ENCODE measurements around the gene MYLIP. TPM values are rescaled to one million over a fixed set of nuclear protein-coding genes. Genes with fewer than 3 reads are reported as not detected.

The MYLIP gene
- total RNA-seq, 4 donors from 2014 or later = 32.0 to 54.6 (median 41.9) TPM

DNA sequence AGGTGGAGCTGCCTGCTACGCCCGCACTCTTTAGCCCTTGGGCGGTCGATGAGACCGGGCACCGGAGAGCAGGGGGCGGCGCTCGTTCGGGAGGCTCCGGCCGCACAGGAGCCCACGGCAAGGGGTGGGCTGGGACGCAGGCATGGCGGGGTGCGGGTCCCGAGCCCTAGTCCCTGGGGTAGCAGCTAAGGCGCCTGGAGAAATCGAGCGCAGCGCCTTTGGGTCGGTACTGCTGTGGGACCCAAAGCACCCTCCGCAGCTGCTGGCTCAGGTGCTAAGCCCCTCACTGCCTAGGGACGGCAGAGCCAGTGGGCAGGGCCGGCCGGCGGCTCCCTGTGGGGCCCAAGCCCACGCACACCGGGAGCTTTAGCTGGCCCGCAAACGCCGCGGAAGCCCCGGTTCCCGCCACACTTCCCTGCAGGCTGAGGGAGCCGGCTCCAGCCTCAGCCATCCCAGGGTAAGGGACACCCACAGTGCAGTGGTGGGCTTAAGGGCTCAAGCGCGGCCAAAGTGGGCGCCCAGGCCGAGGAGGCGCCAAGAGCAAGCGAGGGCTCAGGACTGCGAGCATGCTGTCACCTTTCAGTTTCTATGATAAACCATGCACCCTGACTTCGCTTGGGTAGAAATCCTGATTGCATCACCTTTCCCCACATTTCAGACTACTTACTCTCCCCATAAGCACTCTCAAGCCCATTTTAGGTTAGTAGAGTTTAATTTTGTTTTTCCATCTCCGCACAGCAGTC is 52.0 kb downstream of the MYLIP start:
- TF ChIP-seq, protein P1, sequence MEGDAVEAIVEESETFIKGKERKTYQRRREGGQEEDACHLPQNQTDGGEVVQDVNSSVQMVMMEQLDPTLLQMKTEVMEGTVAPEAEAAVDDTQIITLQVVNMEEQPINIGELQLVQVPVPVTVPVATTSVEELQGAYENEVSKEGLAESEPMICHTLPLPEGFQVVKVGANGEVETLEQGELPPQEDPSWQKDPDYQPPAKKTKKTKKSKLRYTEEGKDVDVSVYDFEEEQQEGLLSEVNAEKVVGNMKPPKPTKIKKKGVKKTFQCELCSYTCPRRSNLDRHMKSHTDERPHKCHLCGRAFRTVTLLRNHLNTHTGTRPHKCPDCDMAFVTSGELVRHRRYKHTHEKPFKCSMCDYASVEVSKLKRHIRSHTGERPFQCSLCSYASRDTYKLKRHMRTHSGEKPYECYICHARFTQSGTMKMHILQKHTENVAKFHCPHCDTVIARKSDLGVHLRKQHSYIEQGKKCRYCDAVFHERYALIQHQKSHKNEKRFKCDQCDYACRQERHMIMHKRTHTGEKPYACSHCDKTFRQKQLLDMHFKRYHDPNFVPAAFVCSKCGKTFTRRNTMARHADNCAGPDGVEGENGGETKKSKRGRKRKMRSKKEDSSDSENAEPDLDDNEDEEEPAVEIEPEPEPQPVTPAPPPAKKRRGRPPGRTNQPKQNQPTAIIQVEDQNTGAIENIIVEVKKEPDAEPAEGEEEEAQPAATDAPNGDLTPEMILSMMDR (IDR thresholded peaks at IDR 0.05; ENCODE audit: low read depth) = no peak

DNA sequence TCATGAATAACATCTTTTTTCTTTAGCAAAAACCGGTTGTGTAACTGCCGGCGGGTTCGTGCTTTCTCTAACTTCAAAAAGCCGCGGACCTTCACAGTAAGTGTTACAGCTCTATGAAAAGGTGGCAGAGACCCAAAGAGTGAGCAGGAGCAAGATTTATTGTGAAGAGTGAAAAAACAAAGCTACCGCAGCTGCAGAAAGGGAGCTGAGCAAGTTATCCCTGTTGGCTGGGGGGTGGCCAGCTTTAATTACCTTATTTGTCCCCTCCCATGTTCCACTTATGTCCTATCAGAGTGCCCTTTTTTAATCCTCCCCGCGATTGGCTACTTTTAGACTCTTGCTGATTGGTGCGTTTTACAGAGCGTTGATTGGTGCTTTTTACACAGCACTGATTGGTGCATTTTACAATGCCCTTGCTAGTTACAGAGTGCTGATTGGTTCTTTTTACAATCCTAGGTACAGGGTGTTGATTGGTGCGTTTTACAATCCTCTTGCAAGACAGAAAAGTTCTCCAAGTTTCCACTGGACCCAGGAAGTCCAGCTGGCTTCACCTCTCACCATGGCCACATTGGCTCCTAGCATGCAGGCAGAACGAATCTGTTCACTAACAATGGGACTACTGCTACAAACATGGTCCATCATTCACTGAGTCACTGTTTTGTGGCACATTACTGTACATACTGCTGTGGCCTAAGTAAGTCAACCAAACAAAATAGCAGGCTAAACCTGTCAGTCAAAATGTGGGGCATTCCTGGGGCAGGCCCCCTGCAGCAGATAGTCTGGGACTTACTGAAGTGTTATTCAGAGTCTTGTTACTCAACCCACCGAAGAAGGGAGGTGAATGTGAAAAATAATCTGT is 52.8 kb downstream of the MYLIP start:
- TF ChIP-seq, protein P1 (IDR thresholded peaks at IDR 0.05; ENCODE audit: low read depth) = no peak

DNA sequence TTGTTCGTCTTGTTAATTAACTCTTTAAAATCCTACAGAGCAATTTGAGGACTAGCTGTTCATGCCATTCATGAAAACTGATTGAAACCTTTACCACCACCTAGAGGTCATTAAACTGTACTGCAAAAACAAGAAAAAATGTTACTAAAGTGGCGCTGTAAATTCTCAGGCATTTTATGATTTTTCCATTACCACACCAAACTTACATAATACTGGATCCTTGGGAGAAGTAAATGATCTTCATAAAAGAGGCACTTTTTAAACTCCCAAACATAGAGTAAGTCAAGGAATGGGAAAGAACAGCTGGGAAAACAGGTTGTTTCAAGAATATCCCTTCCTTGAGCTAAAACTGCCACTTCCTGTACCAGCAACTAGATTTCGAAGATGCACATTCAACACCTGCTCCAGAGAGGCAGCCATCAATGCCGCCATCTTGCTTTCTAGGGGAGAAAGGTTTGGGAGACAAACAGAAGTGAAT is 54.3 kb downstream of the MYLIP start:
- TF ChIP-seq, protein P1 (IDR thresholded peaks at IDR 0.05; ENCODE audit: low read depth) = no peak

DNA sequence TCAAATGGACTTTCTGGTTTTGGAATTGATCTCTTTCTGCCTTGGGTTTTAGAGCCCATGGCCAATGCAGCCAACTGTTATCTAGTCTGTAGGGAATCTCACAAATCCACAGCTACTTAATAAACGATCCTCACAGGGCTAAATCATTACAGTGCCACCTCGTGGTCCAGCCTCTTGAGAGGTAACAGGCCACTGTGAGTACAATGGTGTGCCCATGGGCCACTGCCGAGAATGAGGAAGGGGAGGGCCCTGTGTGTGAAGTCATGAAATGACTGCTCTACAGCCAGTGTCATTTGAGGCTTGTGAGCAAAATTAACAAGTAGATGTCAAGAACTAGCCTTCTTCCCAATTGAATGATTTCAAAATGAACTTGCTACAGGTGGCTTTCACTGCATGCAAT is 55.2 kb downstream of the MYLIP start:
- TF ChIP-seq, protein P1 (IDR thresholded peaks at IDR 0.05; ENCODE audit: low read depth) = no peak

DNA sequence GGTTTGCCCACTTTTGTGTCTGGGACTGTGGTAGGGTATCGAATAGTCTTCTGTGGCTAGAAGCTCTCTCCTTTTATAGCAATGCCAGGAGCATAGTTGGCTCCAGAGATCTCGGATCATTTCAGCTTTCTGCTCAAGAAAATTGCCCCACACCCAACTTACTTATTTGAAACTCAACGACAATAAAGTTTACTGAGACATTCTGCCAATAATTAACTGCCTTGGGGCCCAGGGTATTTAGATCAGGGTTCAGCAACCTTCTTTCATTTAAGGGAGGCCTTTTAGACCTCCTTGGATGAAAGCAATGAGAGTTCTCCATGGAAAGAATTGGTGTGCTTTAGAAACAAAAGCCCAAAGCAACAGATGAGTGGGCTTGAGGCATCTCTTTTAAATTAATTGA is 55.7 kb downstream of the MYLIP start:
- TF ChIP-seq, protein P1 (IDR thresholded peaks at IDR 0.05; ENCODE audit: low read depth) = no peak

DNA sequence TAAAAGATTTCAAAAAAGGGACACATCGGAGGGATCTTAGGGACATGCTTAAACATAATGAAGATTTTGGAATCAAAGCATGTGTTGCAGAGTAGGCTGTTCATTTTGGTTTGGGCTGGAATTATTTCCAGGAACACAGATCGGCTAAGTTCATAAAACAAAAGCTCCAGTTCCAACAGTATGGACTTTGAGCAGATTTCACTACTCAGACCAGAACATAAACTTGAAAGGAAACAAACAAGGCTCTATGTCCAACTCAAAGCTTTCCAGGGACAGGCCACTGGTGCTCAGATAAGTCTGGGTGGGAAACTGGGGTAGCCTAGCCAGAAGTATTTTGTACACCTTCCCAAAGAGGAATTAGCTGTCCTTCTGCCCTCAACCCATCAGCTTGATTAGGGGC is 58.3 kb downstream of the MYLIP start:
- TF ChIP-seq, protein P1 (IDR thresholded peaks at IDR 0.05; ENCODE audit: low read depth) = no peak

DNA sequence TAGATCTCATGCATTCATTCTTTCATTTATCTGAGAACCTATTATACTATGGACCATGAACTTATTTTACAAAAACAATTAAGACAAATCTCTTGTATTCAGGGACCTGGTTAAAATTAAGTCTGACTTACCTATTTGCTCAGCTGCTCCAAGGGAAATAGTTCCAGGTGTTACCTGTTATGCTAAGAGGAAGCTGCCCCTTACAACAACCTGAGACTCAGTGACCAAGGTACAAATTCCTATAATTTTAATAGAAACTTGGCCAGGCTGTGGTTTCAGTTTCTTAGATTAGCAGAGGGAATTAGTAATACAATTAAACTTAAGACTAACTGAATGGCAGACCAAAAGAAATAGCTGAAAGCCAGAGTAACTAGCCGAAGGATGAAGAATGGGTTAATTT is 61.3 kb downstream of the MYLIP start:
- TF ChIP-seq, protein P1 (IDR thresholded peaks at IDR 0.05; ENCODE audit: low read depth) = no peak

All from subcutaneous adipose tissue (tissue), 4 donors.